Esophagus squamous epithelium (tissue), 5 donors: ENCODE measurements around the gene DAB2IP. TPM values are rescaled to one million over a fixed set of nuclear protein-coding genes. Genes with fewer than 3 reads are reported as not detected.

Source experiments
- DNase-seq: peaks from one replicate; lab custom pipeline; 2025; lab: John Stamatoyannopoulos, UW
- H3K27ac ChIP-seq, 4 donors: fragments of 200-600 bp; sonication (generic); one replicate each; pipeline ENCODE4 v1.5.1; 2016 to 2019; ENCODE audit warnings: mild to moderate bottlenecking in 1 of 4
- H3K27me3 ChIP-seq, 4 donors: fragments of 200-600 bp; sonication (generic); 1 replicate in 3 of 4; 2 replicates in 1 of 4; pipeline versions ENCODE4 v1.5.1 to v1.6.0; 2017 to 2021; ENCODE audit warnings: antibody characterized with exemption in 1 of 4
- H3K36me3 ChIP-seq, 3 donors: fragments of 200-600 bp; sonication (generic); one replicate each; pipeline ENCODE4 v1.5.1; 2016 to 2019
- H3K4me1 ChIP-seq, 3 donors: fragments of 200-600 bp; sonication (generic); one replicate each; pipeline ENCODE4 v1.5.1; 2017 to 2019
- H3K4me3 ChIP-seq, 4 donors: fragments of 200-600 bp; sonication (generic); 1 replicate in 3 of 4; 2 replicates in 1 of 4; pipeline ENCODE4 v1.5.1; 2016 to 2019; ENCODE audit warnings: mild to moderate bottlenecking in 2 of 4, moderate library complexity in 1 of 4
- H3K9me3 ChIP-seq, 3 donors: fragments of 200-600 bp; sonication (generic); one replicate each; pipeline ENCODE4 v1.5.1; 2016 to 2019
- POLR2A ChIP-seq, 4 donors: fragments of 450-650 bp; IDR thresholded peaks; one replicate each; pipeline ENCODE4 v1.6.1; 2017; ENCODE audit warnings: antibody characterized with exemption in 4 of 4, mild to moderate bottlenecking in 4 of 4, moderate library complexity in 3 of 4
- WGBS, 2 donors: methylation state at CpG; one replicate each; pipeline ENCODE4 v1.1.5; 2018; 5-methylcytosine and 5-hydroxymethylcytosine counted together
- intact Hi-C: fragments of 100-400 bp; cut with DNase I; formaldehyde crosslinking; loops from one replicate; pipeline ENCODE4 v1.15.0; 2022
- total RNA-seq, 4 donors: library from RNA; depleted of rRNA; stranded (reverse); fragments of >200 nt; gene quantifications; one replicate each; pipeline ENCODE4 v1.1.0, GENCODE V29; 2016
- TF ChIP-seq, protein P1 (sequence below), 6 experiments: fragments of 450-650 bp in 4 of 6; fragments of 200-600 bp in 2 of 6; sonication (generic) in 2 of 6; IDR thresholded peaks; one replicate each; pipeline ENCODE4 v1.5.1; 2016 to 2019; ENCODE audit warnings: antibody characterized with exemption in 6 of 6, mild to moderate bottlenecking in 4 of 6, moderate library complexity in 4 of 6
- donor health status: DM: yes; HTN: yes; CAD: no.

The DAB2IP gene
- total RNA-seq, 4 donors from 2014 or later: 28.3 to 48.8 (median 38.1) TPM

DNA sequence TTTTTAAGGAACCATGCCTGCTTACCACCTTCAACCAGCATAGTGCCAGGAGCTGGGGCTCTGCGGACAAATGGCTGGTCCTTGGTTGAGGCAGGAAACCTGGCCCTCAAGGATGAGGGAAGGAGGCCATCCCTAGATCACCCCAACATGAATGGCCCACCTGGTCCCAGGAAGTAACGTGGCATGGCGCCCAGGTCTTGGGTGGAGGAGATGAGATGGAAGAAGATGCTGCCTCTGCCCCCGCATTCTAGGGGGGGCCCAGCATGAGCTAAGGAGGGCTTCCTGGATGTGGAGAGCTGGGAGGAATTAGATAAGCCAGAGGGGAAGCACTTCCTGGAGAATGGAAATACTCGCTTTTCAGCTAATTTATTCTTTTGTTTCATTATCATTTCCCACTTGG lies 95.0 kb downstream of the DAB2IP start:
- Histone ChIP-seq H3K4me3 (no peak overlapping the region), H3K27me3 (no peaks in the 10 kb centered on the region), H3K27ac (peak overlapping the region in 2 of 4 donors; percentile 86 to 89), H3K9me3 (no peaks in the 10 kb centered on the region), H3K4me1 (peaks cover 41 to 99% (median 57%) of the 10 kb centered on the region in 3 donors), H3K36me3 (peaks cover 0 to 15% (median 0%) of the 10 kb centered on the region in 3 donors)
- WGBS, 2 donors: 95 to 97% methylated on average over 2 to 4 of the region's 5 CpGs
- intact Hi-C loops: no loop called here
- DNase-seq: no peak
- TF ChIP-seq, protein P1, sequence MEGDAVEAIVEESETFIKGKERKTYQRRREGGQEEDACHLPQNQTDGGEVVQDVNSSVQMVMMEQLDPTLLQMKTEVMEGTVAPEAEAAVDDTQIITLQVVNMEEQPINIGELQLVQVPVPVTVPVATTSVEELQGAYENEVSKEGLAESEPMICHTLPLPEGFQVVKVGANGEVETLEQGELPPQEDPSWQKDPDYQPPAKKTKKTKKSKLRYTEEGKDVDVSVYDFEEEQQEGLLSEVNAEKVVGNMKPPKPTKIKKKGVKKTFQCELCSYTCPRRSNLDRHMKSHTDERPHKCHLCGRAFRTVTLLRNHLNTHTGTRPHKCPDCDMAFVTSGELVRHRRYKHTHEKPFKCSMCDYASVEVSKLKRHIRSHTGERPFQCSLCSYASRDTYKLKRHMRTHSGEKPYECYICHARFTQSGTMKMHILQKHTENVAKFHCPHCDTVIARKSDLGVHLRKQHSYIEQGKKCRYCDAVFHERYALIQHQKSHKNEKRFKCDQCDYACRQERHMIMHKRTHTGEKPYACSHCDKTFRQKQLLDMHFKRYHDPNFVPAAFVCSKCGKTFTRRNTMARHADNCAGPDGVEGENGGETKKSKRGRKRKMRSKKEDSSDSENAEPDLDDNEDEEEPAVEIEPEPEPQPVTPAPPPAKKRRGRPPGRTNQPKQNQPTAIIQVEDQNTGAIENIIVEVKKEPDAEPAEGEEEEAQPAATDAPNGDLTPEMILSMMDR (IDR thresholded peaks at IDR 0.05): no peak
- no peak for TF ChIP-seq POLR2A (IDR thresholded peaks at IDR 0.05)

DNA sequence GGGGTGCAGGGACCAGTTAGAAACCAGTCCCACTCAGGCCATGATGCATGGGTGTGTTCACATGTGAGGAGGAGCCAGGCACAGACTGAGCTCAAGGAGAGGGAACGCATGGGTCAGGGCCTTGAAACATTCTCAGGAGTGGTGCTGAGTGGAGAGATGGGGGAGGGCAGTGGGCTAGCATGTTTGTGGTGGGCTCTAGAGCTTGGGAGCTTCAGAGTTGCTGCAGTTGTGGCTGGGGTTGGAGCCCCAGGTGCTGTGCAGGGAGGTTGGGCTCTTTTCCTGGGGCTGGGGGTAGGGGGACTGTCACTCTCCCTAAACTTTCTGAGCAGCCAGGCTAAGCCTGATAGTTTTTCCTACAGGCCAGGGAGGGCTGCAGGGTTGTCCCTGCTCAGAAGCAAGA lies 95.4 kb downstream of the DAB2IP start:
- H3K4me1 ChIP-seq: peaks cover 41 to 99% (median 57%) of the 10 kb centered on the region in 3 donors
- H3K27ac ChIP-seq: peak overlapping the region in 3 of 4 donors; percentile 6 to 89 (median 59)
- no peak for TF ChIP-seq POLR2A (IDR thresholded peaks at IDR 0.05)
- TF ChIP-seq, protein P1 (IDR thresholded peaks at IDR 0.05): no peak
- peaks cover 0 to 15% (median 0%) of the 10 kb centered on the region in 3 donors for H3K36me3 ChIP-seq
- H3K27me3 ChIP-seq: no peaks in the 10 kb centered on the region
- no peak for DNase-seq
- WGBS, 2 donors: 25 to 92% methylated on average over 1 of the region's 1 CpG
- H3K4me3 ChIP-seq: no peak overlapping the region
- intact Hi-C loops: no loop called here
- no peaks in the 10 kb centered on the region for H3K9me3 ChIP-seq

DNA sequence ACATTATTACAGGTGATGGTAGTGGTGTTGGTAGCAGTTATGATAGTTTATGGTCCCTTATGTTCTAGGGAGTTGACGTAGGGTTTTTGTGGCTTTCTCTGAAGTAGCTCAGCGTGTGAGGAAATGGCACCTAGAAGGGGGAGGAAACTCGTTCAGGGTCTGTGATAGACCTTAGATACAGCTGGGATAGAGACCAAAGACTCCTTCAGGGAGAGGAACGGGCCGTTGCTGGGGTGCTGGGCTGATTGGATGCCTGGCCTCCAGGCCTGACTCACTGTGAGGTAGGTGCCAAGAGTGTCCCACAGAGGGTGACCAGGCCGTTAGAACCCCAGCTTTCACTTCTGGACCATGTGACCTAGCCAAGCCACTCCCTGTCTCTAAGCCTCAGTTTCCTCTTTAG lies 96.6 kb downstream of the DAB2IP start:
- TF ChIP-seq, protein P1 (IDR thresholded peaks at IDR 0.05): no peak
- TF ChIP-seq POLR2A (IDR thresholded peaks at IDR 0.05): no peak
- H3K9me3 ChIP-seq: no peaks in the 10 kb centered on the region
- no peak overlapping the region for H3K4me3 ChIP-seq
- 51 to 57% methylated on average over 2 to 6 of the region's 6 CpGs for WGBS, 2 donors
- H3K4me1 ChIP-seq: peaks cover 38 to 99% (median 55%) of the 10 kb centered on the region in 3 donors
- intact Hi-C loops: no loop called here
- no peak for DNase-seq
- peak overlapping the region; percentile 47 to 79 (median 66) for H3K27ac ChIP-seq
- peaks cover 0 to 15% (median 0%) of the 10 kb centered on the region in 3 donors for H3K36me3 ChIP-seq
- no peaks in the 10 kb centered on the region for H3K27me3 ChIP-seq

DNA sequence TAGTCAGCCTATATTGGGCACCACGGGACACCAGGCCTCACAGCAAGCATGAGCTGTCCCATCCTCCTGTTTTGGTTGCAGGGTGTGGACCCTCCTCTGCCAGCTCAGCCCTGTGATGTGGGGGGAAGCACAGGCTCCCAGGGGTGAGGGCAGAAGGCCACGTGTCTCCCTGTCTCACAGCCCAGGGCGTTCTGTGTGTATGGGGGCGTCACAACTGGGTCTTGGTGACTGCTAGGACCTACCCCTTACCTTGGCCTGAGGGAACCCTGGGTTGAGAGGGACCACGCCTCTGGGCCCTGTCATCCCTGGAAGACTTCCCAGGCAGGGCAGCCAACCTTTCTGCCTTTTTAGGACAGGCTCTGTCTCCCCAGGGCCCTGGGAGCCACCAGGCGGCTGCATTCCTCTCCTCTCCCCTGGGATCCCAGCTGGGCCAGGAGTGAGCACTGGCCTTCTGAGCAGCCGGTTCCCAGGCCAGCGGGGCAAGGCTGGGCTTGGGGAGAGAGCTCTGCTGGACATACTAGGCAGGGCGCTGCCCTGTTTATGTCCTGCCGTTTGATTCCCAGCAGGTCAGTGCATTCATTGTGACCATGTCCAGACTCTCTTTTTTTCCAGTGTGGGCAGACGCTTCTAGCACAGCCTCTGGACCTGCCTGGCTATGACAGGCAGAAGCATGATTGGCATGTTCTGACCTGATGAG lies 97.4 kb downstream of the DAB2IP start:
- H3K4me1 ChIP-seq: peaks cover 37 to 99% (median 57%) of the 10 kb centered on the region in 3 donors
- H3K9me3 ChIP-seq: no peaks in the 10 kb centered on the region

DNA sequence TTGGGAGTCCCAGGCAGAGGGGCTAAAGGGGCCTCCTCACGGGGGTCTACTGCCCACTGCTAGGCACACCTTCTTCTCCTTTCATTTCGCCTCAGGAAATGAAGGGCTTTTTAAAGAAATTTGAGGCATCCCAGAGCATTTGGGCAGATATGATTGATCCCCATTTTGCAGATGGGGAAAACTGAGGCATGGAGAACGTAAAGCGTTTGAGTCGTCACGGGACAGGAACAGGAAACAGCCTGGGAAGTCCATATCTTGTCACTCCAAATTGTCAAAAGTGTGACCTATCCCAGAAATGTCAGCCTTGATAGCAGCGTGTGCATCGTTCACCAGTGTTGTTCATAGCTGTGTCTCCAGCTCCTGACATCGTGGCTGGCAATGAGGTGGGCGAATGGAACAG lies 98.2 kb downstream of the DAB2IP start:
- TF ChIP-seq POLR2A (IDR thresholded peaks at IDR 0.05): no peak
- TF ChIP-seq, protein P1 (IDR thresholded peaks at IDR 0.05): no peak
- no peak overlapping the region for H3K4me3 ChIP-seq

More for the DNA sequence above, 97.4 kb downstream of the DAB2IP start:
- Histone ChIP-seq H3K36me3 (peaks cover 0 to 15% (median 0%) of the 10 kb centered on the region in 3 donors), H3K4me3 (no peak overlapping the region), H3K27ac (peak overlapping the region; percentile 47 to 79 (median 66)), H3K27me3 (no peaks in the 10 kb centered on the region)
- intact Hi-C loops: no loop called here
- no peak for TF ChIP-seq POLR2A (IDR thresholded peaks at IDR 0.05)
- TF ChIP-seq, protein P1 (IDR thresholded peaks at IDR 0.05): peak in 1 of 6 experiments; percentile 15
- 53 to 56% methylated on average over 3 to 4 of the region's 11 CpGs for WGBS, 2 donors
- DNase-seq: no peak

More for the DNA sequence above, 98.2 kb downstream of the DAB2IP start:
- Histone ChIP-seq H3K36me3 (peaks cover 0 to 15% (median 0%) of the 10 kb centered on the region in 3 donors), H3K27me3 (no peaks in the 10 kb centered on the region), H3K27ac (peak overlapping the region; percentile 47 to 79 (median 66)), H3K4me1 (peaks cover 39 to 99% (median 57%) of the 10 kb centered on the region in 3 donors), H3K9me3 (no peaks in the 10 kb centered on the region)
- no peak for DNase-seq
- intact Hi-C loops: no loop called here
- 78 to 88% methylated on average over 5 to 10 of the region's 10 CpGs for WGBS, 2 donors
